ENCODE measurements around the gene NPPA. TPM values are rescaled to one million over a fixed set of nuclear protein-coding genes. Genes with fewer than 3 reads are reported as not detected.

Gene NPPA
- total RNA-seq, 1 donor from 2014 or later = not detected

- DNase-seq (ENCODE audit: low read depth in 2 of 2) = no peak
Observed at GRCh38 chr1:11813021-11813420, 34.6 kb downstream of the NPPA start.

GRCh38 chr1:11807133-11807532 lies 40.5 kb downstream of the NPPA start:
- DNase-seq (ENCODE audit: low read depth in 2 of 2) = no peak

- peak in 1 of 2 donors; percentile 35 for DNase-seq (ENCODE audit: low read depth in 2 of 2)
Observed at GRCh38 chr1:11806307-11806936, 41.2 kb downstream of the NPPA start.

- peak; percentile 98 to 100 for DNase-seq (ENCODE audit: low read depth in 2 of 2)
Observed at GRCh38 chr1:11805422-11806306, 41.9 kb downstream of the NPPA start, which contains the start of the genes CLCN6 and MTHFR. CLCN6 (plus strand) TSS chr1:11806191; CDS start chr1:11806263, 72 bp downstream. MTHFR (minus strand) TSS chr1:11805964; CDS start chr1:11803116, 2,848 bp downstream.

GRCh38 chr1:11804666-11805421 lies 42.7 kb downstream of the NPPA start:
- peak in 1 of 2 donors; percentile 53 for DNase-seq (ENCODE audit: low read depth in 2 of 2)

- DNase-seq (ENCODE audit: low read depth in 2 of 2) = peak in 1 of 2 donors; percentile 25
Observed at GRCh38 chr1:11803924-11804665, 43.5 kb downstream of the NPPA start.

GRCh38 chr1:11802973-11803885 lies 44.4 kb downstream of the NPPA start:
- peak in 1 of 2 donors; percentile 94 for DNase-seq (ENCODE audit: low read depth in 2 of 2)

GRCh38 chr1:11802616-11802972 lies 45.0 kb downstream of the NPPA start:
- DNase-seq (ENCODE audit: low read depth in 2 of 2) = peak in 1 of 2 donors; percentile 29

- DNase-seq (ENCODE audit: low read depth in 2 of 2) = no peak
Observed at GRCh38 chr1:11800756-11801433, 46.7 kb downstream of the NPPA start.

- no peak for DNase-seq (ENCODE audit: low read depth in 2 of 2)
Observed at GRCh38 chr1:11800391-11800755, 47.2 kb downstream of the NPPA start.

- no peak for DNase-seq (ENCODE audit: low read depth in 2 of 2)
Observed at GRCh38 chr1:11799896-11800295, 47.7 kb downstream of the NPPA start.

- no peak for DNase-seq (ENCODE audit: low read depth in 2 of 2)
Observed at GRCh38 chr1:11799099-11799498, 48.5 kb downstream of the NPPA start.

GRCh38 chr1:11797525-11798216 lies 49.9 kb downstream of the NPPA start:
- DNase-seq (ENCODE audit: low read depth in 2 of 2) = peak; percentile 81 to 96

- DNase-seq (ENCODE audit: low read depth in 2 of 2) = peak in 1 of 2 donors; percentile 50
Observed at GRCh38 chr1:11796036-11796828, 51.4 kb downstream of the NPPA start.
